SH-SY5Y (cell line): Measurements from ENCODE around the gene CCDC144A.

Source experiments
- GATA2 ChIP-seq: IDR thresholded peaks from 2 replicates; pipeline ENCODE4 v1.6.1; 2011; ENCODE audit warnings: mild to moderate bottlenecking, low read depth, low read length
- GATA3 ChIP-seq: IDR thresholded peaks from 2 replicates; pipeline ENCODE4 v1.6.1; 2011; ENCODE audit warnings: low read depth, mild to moderate bottlenecking, low read length, moderate library complexity

DNA sequence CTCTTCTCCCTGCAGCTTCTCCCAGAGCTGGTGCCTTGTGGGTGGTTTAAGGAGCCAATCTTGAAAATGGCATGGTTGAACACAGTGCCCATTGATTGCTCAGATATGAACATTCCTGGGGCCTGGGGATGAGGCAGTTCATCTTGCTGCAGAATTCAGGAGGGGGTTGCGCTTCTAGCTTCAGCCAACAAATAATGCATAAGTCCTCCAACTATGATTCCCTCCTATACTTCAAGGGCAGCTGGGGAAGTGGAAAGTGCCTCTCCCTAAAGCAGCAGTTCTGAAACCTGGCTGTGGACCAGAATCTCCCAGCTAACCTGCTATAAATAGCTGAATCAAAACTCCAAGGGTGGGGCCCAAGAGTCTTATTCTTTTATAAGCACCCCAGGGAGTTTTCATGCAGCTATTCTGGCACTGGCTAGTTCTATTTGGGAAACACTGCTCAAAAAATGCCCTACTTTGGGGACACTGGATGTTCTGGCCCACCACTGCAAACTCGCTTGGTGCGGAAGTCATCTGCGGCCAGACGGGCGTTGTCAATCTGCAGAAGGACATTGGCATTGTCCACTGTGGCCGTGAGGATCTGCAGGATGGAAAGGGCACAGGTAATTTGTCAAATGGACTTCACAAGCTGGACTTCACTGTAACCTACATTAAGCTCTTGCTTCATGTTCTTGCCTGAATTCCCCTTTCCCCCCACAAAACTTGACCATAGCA, 130.3 kb downstream of the CCDC144A start:
- TF ChIP-seq GATA2 (no peak), GATA3 (no peak)
